Renal cortex interstitium (tissue), 11 donors: ENCODE results near the gene YWHAH. TPM values are rescaled to one million over a fixed set of nuclear protein-coding genes. Genes with fewer than 3 reads are reported as not detected.

Experiments used
- DNase-seq, 11 donors: peaks; one replicate each; pipeline ENCODE4 v3.0.0-alpha.2; 2013; ENCODE audit warnings: low read depth in 9 of 11, low spot score in 4 of 11; ENCODE audit errors: extremely low read depth in 1 of 11
- polyA plus RNA-seq, 3 donors: library from polyadenylated mRNA; unstranded; fragments of 120-200 nt; gene quantifications; one replicate each; pipeline ENCODE4 v1.2.1, GENCODE V29; 2013; ENCODE audit not compliant: insufficient read length in 3 of 3

The YWHAH gene
- polyA plus RNA-seq, 3 donors: 92.6 to 140 (median 136) TPM

DNA sequence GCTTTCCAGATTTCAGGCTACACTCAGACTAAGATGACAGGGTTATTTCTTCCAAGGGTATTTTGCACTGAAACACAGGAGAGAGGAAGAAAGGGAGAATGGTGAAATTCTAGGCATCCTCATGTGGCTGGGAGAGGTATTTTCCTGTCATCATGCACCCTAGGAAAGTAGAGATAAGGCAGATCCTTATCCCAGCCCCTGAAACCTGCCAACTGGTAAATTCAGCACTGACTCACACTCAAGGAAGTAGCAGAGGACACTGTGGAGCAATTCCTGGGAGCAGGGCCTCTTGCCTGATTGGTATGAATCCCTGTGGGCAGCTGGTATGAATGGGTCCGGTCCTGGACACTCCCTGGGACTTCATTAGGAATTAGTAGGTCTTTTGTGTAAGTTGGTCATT lies 61.1 kb downstream of the YWHAH start:
- no peak for DNase-seq

Other genes with a start within 250 kb of the YWHAH start
- 10 to 100 TPM; 24.0 to 27.7 (median 25.0) TPM for gene PRR14L, start 194.4 kb upstream of the YWHAH start, polyA plus RNA-seq
- gene DEPDC5, start 190.5 kb upstream of the YWHAH start, polyA plus RNA-seq: 10 to 100 TPM; 12.9 to 15.2 (median 15.1) TPM
- under 1 TPM; 0.42 to 0.82 (median 0.53) TPM for gene SLC5A1, start 98.7 kb downstream of the YWHAH start, polyA plus RNA-seq
- gene C22orf42, start 214.8 kb downstream of the YWHAH start, polyA plus RNA-seq: not detected